Ramos (cell line): ENCODE results near the gene KIAA0232.
"Not testable (repeated sequence)": the region's sequence is repeated elsewhere in the genome, so short reads cannot be mapped to it uniquely, and the experiment has no call there.

Experiments used
- in situ Hi-C: fragments of 300-500 bp; cut with MboI; formaldehyde crosslinking; loops from one replicate; pipeline ENCODE4 v1.14.3; 2022; ENCODE audit warnings: low sequenced_read_pairs; ENCODE audit not compliant: unreplicated experiment

KIAA0232 gene

GRCh38 chr4:6874981-6875380 is 92.5 kb downstream of the KIAA0232 start:
- in situ Hi-C loops, result loop anchor here (5.0 kb wide), 1 partner anchor 153 kb away; no protein-coding TSS in a partner anchor

- in situ Hi-C loops, result loop anchor here (5.0 kb wide), 1 partner anchor 153 kb away; no protein-coding TSS in a partner anchor
Measured at GRCh38 chr4:6875431-6875831, 92.9 kb downstream of the KIAA0232 start.

- in situ Hi-C loops, result loop anchor here (5.0 kb wide), 1 partner anchor 154 kb away; no protein-coding TSS in a partner anchor
Measured at GRCh38 chr4:6876440-6876839, 93.9 kb downstream of the KIAA0232 start.

- in situ Hi-C loops, result loop anchor here (5.0 kb wide), 1 partner anchor 155 kb away; no protein-coding TSS in a partner anchor
Measured at GRCh38 chr4:6877067-6877466, 94.5 kb downstream of the KIAA0232 start.

GRCh38 chr4:6878451-6879059 is 96.0 kb downstream of the KIAA0232 start:
- in situ Hi-C loops, result loop anchor here (5.0 kb wide), 1 partner anchor 156 kb away; no protein-coding TSS in a partner anchor

- in situ Hi-C loops, result no loop called here
Measured at GRCh38 chr4:6880691-6881090, 98.2 kb downstream of the KIAA0232 start.

- in situ Hi-C loops, result no loop called here
Measured at GRCh38 chr4:6881908-6882307, 99.4 kb downstream of the KIAA0232 start.

GRCh38 chr4:6884341-6884870 is 101.9 kb downstream of the KIAA0232 start:
- in situ Hi-C loops, result no loop called here

- in situ Hi-C loops, result no loop called here
Measured at GRCh38 chr4:6885953-6886557, 103.5 kb downstream of the KIAA0232 start.

GRCh38 chr4:6886886-6887285 is 104.4 kb downstream of the KIAA0232 start:
- in situ Hi-C loops, result no loop called here

GRCh38 chr4:6887591-6888371 is 105.3 kb downstream of the KIAA0232 start:
- in situ Hi-C loops, result no loop called here

GRCh38 chr4:6888506-6889071 is 106.1 kb downstream of the KIAA0232 start:
- in situ Hi-C loops, result no loop called here

- in situ Hi-C loops, result no loop called here
Measured at GRCh38 chr4:6889101-6889735, 106.7 kb downstream of the KIAA0232 start.

GRCh38 chr4:6889736-6890324 is 107.3 kb downstream of the KIAA0232 start:
- in situ Hi-C loops, result no loop called here

GRCh38 chr4:6890358-6890757 is 107.8 kb downstream of the KIAA0232 start:
- in situ Hi-C loops, result no loop called here

GRCh38 chr4:6890971-6891370 is 108.4 kb downstream of the KIAA0232 start:
- in situ Hi-C loops, result not testable (repeated sequence)

GRCh38 chr4:6891436-6892170 is 109.1 kb downstream of the KIAA0232 start:
- in situ Hi-C loops, result no loop called here

GRCh38 chr4:6892190-6892908 is 109.8 kb downstream of the KIAA0232 start:
- in situ Hi-C loops, result no loop called here

GRCh38 chr4:6892909-6893202 is 110.3 kb downstream of the KIAA0232 start:
- in situ Hi-C loops, result no loop called here
